ENCODE data around the gene YY1. TPM values are rescaled to one million over a fixed set of nuclear protein-coding genes. Genes with fewer than 3 reads are reported as not detected.
A peak's percentile ranks its signal among the peaks of the same experiment; 100 is the strongest.

The YY1 gene
- total RNA-seq, 1 donor from 2014 or later, result 42.4 TPM

- no peaks in the 10 kb centered on the region for H3K27me3 ChIP-seq
- intact Hi-C loops (cut with DNase I), result no loop called here
- TF ChIP-seq CTCF (IDR thresholded peaks at IDR 0.05), result peak in 2 of 3 experiments; percentile 22 to 33
- peaks cover 0 to 5% of the 10 kb centered on the region in 2 donors for H3K4me1 ChIP-seq
- H3K36me3 ChIP-seq, result peaks cover 0 to 5% of the 10 kb centered on the region in 2 donors
- no peak overlapping the region for H3K4me3 ChIP-seq
- H3K27ac ChIP-seq, result no peak overlapping the region
- no peaks in the 10 kb centered on the region for H3K9me3 ChIP-seq
- DNase-seq (ENCODE audit: low spot score in 2 of 2), result no peak
These were observed 32.4 kb downstream of the YY1 start for GRCh38 chr14:100271247-100271939.

DNA sequence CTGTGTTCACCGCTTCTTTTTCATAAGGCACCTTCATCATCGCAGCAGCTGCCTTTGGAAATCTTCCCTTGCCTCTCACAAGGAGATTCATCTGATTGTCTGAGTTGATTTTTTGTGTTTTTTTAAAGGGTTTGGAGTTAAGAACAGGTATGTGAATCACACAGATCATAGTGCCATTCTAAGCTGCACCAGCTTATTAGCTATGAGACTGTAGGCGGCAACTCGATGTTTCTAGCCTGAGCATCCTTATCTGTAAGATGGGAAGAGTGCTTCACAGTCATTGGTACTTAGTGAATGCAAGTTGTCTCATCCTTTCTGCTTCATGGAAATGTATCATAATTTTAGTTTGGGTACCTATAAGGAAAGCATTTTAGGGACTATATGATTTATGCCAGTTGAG lies 35.3 kb downstream of the YY1 start:
- intact Hi-C loops (cut with DNase I), result no loop called here
- H3K9me3 ChIP-seq, result no peaks in the 10 kb centered on the region
- H3K27me3 ChIP-seq, result no peaks in the 10 kb centered on the region
- H3K4me3 ChIP-seq, result no peak overlapping the region
- TF ChIP-seq CTCF (IDR thresholded peaks at IDR 0.05), result no peak
- DNase-seq (ENCODE audit: low spot score in 2 of 2), result no peak
- H3K36me3 ChIP-seq, result peaks cover 0 to 12% of the 10 kb centered on the region in 2 donors
- H3K4me1 ChIP-seq, result peaks cover 0 to 5% of the 10 kb centered on the region in 2 donors
- no peak overlapping the region for H3K27ac ChIP-seq

DNA sequence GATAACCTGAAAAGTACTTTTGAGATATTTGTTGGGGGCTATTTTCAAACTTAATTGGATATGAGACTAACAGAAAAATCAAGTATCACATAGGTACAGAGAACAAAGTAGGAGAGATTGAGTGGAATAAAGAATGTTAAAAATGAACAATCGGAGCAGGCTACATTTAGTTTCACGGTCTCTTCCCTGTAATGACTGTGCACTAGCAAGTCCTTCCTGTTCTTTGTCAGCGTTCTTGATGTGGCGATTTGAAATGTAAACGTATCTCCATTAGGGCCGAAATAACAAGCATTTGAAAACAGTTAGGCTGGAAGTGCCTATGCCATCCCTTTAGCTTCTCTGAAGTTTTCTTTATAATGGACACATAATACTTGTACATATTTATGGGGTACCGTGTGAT lies 36.3 kb downstream of the YY1 start:
- no peak for DNase-seq (ENCODE audit: low spot score in 2 of 2)
- H3K4me3 ChIP-seq, result no peak overlapping the region
- H3K4me1 ChIP-seq, result peaks cover 0 to 5% of the 10 kb centered on the region in 2 donors
- H3K36me3 ChIP-seq, result peaks cover 0 to 12% of the 10 kb centered on the region in 2 donors
- H3K9me3 ChIP-seq, result no peaks in the 10 kb centered on the region
- no peaks in the 10 kb centered on the region for H3K27me3 ChIP-seq
- no peak overlapping the region for H3K27ac ChIP-seq
- no peak for TF ChIP-seq CTCF (IDR thresholded peaks at IDR 0.05)
- intact Hi-C loops (cut with DNase I), result no loop called here

GRCh38 chr14:100278702-100279101 lies 39.8 kb downstream of the YY1 start:
- no peak for TF ChIP-seq CTCF (IDR thresholded peaks at IDR 0.05)
- Histone ChIP-seq H3K27ac (no peak overlapping the region), H3K4me1 (peaks cover 0 to 3% of the 10 kb centered on the region in 2 donors), H3K4me3 (no peak overlapping the region), H3K36me3 (peaks cover 0 to 12% of the 10 kb centered on the region in 2 donors), H3K9me3 (no peaks in the 10 kb centered on the region), H3K27me3 (no peaks in the 10 kb centered on the region)
- intact Hi-C loops (cut with DNase I), result no loop called here
- no peak for DNase-seq (ENCODE audit: low spot score in 2 of 2)

GRCh38 chr14:100279133-100279532 lies 40.2 kb downstream of the YY1 start:
- Histone ChIP-seq H3K27ac (no peak overlapping the region), H3K4me1 (peaks cover 0 to 3% of the 10 kb centered on the region in 2 donors), H3K4me3 (no peak overlapping the region), H3K27me3 (no peaks in the 10 kb centered on the region), H3K9me3 (no peaks in the 10 kb centered on the region), H3K36me3 (peaks cover 0 to 12% of the 10 kb centered on the region in 2 donors)
- intact Hi-C loops (cut with DNase I), result no loop called here
- TF ChIP-seq CTCF (IDR thresholded peaks at IDR 0.05), result no peak
- DNase-seq (ENCODE audit: low spot score in 2 of 2), result no peak
